DMS114 treated with DMSO at 0.1 percent for 48 hours (cell line): Measurements from ENCODE around the gene ILF3.

Experiments used
- DNase-seq: peaks from one replicate; lab custom pipeline; 2025; ENCODE audit not compliant: unreplicated experiment; lab: John Stamatoyannopoulos, UW

The ILF3 gene

GRCh38 chr19:10727685-10728201 lies 73.6 kb downstream of the ILF3 start:
- DNase-seq, result no peak

GRCh38 chr19:10729411-10729810 lies 75.3 kb downstream of the ILF3 start:
- DNase-seq, result no peak

- DNase-seq, result no peak
Observed at GRCh38 chr19:10730932-10731331, 76.8 kb downstream of the ILF3 start.

GRCh38 chr19:10735741-10736140 lies 81.6 kb downstream of the ILF3 start:
- DNase-seq, result no peak

- DNase-seq, result no peak
Observed at GRCh38 chr19:10736189-10736588, 82.0 kb downstream of the ILF3 start.

GRCh38 chr19:10736916-10737551 lies 82.9 kb downstream of the ILF3 start:
- DNase-seq, result no peak

GRCh38 chr19:10737722-10738121 lies 83.6 kb downstream of the ILF3 start:
- no peak for DNase-seq

GRCh38 chr19:10740798-10741197 lies 86.7 kb downstream of the ILF3 start:
- DNase-seq, result no peak
